Measurements from ENCODE around the gene KPNA5.

DNA sequence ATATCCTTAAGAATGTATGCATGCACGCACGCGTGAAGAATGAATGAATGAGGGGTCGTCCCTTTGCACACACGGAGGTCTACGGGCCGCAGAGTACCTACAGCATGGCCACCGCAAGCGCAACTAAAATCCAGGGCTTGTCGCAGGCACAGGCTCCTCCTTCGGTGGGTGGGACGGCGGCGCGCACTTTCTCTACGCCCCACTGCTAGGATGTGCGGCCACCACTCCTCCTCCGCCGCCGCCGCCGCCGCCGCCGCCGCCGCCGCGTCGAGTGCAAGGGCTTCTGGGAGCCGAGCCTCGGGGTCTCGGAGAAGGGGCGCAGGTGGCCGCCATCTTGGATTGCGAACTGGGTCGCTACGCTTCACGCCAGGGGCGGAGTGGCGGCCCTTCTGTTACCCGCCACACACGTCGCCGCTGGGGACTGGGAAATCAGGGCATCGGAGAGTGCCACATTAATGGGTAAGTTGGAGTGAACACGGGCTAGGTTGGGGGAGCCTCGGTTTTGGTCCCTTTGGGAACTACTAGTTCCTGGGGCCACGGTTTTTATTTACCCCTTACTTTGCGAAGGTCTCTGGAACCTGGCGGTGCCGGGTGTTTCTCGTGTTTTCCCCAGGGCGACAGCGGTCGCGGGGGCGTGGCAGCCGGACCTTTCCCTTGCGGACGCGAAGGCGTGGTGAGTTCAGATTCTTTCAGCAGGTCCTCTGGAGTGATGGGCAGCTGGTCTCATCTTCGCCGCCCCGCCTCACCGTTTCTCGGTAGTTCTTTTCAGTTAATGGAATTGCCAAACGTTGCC lies at the start of gene KPNA5:
- TF ChIP-seq POLR2A (IDR thresholded peaks at IDR 0.05; ENCODE audit: low read length) (peak; percentile 76), GATA1 (IDR thresholded peaks at IDR 0.05; ENCODE audit: low read depth, low read length) (no peak)
